NCI-H1092 treated with DMSO at 0.1 percent for 48 hours (cell line): ENCODE measurements around the gene BABAM2.
"Not testable (repeated sequence)": the region's sequence is repeated elsewhere in the genome, so short reads cannot be mapped to it uniquely, and the experiment has no call there.

Experiments used
- DNase-seq: peaks from one replicate; lab custom pipeline; 2025; lab: John Stamatoyannopoulos, UW

BABAM2 gene

DNA sequence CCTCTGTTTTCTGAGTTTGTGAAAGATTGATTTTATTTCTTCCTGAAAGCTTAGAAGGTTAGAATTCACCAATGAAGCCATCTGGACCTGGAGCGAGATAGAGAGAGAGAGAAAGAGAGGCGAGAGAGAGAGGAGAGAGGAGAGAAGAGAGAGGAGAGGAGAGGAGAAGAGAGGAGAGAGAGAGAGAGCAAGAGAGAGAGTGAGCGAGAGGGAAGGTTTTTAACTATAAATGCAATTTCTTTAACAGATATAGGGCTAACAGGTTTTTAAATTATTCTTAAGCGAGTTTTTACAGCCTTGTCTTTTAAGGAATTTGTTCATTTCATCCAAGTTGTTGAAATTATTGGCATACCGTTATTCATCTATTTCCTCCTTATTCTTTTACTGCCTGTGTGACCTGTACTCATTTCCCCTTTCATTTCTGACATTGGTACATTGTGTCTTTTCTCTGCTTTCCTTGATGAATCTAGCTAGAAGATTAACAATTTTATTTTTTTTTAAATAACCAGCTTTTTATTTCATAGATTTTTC, 56.1 kb downstream of the BABAM2 start:
- DNase-seq = no peak

DNA sequence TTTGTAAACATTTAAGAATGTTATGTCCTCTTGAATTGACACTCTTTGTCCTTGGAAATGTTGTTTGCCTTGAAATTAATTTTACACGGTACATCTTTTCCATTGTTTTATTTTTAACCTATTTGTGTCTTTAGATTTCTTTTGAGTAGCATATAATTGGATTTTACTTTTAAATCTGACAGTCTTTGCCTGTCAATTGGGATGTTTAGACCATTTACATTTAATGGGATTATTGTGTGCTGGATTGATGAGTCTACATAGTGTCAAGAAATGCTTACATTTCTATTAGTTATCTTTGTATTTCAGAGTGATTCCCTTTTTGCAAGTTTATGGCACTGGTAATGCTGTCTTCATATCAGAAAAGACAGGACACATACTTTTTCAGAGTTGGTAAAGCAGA, 61.5 kb downstream of the BABAM2 start:
- DNase-seq = no peak

DNA sequence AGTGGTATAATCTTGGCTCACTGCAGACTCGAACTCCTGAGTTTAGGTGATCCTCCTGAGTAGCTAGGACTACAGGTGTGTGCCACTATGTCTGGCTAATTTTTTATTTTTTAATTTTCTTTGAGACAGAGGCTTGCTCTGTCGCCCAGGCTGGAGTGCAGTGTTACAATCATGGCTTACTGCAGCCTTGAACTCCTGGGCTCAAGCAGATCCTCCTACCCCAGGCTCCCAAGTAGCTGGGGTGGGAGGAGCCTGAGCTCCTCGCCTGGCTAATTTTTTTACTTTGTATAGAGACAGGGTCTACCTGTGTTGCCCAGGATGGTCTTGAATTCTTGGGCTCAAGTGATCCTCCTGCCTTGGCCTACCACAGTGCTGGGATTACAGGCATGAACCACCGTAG, 62.5 kb downstream of the BABAM2 start:
- no peak for DNase-seq

DNA sequence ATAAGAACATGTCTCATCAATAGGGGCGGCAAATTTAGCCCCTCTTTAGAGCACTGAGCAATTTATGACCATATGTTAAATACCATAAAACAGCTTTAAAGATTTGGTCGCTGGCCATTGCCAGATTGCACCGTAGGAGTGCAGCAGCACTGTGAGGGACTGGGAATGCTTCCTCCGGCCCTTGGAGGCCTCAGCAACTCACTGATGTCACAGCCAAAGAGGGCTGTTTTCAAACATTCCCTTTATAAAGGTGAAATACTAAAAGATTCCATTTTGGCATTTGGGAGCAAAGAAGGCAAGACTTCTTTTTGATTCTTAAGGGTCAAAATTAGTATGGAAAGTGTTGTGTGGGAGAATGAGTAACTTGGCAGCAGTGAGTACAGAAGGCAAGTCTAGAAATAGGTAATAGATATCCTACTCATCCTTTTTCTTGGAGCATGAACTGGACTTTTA, 63.7 kb downstream of the BABAM2 start:
- no peak for DNase-seq

DNA sequence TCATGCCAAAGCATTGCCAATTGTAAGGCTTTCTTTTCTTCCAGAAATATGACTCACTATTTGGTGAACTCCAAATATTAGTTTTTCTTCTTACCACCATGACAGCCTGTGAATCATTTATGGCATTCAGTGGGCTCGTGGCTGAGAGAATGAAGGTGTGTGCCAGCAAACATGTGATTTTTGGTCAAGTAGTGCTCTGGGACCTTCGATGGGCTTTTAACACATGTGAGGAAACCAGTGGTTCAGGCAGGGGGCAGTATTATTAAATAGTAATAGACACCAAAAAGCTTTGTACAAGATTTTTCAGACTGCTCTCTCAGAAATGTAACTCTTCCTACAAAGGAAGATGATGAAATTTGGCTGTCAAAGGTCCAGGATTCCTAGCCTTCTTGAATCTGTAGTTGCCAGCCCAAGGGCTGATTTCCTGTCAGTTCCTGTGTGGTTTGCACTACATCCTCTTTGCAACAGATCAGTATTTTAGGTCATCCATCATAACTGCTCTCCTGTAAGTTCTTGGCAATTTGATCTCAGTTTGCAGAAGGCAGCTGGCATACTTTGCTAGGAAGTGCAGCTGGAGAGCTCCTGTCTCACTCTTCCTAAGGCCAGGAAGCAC, 64.3 kb downstream of the BABAM2 start:
- DNase-seq = no peak

DNA sequence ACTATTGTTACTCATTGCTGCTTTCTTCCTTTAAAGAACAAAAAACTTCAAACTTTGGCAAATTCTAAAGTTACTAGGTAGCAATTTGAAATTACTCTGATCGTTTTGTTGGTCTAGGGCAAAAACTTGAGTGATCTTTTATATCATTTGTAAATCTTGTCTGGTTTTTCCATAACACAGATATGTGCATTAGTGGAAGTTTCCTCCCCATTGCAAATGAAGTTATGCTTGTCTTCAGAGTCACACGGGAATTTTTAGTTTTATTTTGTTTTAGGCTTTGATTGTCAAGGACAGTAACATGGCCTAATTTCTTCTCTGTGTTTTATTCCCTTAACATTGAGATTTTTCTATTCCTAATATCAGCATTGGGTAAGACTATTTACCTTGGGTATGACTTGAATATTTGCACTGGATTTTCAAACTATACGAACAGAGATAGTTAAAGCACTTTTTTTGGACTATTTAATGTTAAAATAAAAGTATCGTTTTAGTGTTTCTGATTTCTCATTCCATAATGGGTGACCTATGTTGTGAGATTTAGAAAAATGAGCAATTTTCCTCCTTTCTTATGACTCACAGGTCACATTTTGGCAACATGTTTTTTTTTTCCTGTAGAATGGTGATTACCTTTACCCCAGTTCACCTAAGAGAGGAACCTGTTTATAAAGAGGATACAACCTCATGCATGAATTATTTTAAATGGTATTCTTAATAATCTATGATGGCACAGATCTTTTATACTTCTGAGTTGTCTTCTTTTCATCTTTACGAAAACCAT, 65.0 kb downstream of the BABAM2 start:
- DNase-seq = no peak

DNA sequence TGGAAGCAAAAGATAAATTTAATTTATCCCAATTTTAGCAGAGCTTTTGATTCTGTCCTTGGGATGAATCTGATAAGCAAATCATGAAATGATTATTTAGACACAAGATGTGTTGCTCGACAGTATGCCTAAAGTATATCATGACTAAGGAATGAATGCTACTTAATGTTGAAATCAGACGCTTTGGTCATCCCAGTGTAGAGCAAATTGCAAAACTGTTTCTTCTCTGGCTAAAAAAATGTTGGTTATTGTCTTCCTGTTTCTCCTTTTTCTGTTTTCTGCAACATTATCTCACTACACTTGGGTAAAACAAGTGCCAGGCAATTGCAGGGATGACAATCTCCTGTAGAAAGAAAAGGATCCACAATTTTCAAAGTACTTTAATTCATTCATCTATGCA, 66.4 kb downstream of the BABAM2 start:
- no peak for DNase-seq

DNA sequence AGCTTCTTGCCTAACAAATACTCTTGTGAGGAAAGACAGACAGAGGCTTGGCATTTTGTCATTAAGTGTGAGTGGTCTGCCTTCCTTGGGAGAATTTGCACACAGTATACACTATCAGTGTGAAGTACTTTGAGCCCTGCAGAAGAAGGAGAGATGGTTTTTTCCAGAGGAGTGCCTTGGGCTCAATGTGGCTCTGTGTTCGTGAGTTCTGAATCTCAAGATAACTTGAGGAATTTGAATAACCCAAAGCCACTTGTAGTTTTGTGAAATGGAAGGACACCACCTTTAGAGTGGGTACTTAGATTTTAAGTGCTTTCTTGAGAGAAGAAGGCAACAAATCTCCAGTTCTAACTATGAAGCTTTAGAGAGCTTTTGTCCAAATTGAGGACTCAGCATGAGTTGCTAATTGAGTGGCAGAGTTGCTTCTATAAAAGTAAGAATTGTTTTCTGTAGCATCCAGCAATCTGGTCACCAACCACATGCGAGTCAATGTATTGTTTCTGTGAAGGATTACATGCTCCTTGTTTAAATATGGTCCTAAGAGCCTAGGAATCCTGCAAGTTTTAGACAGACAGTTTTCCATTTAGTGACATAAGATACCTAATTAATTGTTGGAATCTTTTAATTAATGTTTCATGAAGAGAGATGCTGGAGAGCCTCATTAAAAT, 68.3 kb downstream of the BABAM2 start:
- DNase-seq = no peak

DNA sequence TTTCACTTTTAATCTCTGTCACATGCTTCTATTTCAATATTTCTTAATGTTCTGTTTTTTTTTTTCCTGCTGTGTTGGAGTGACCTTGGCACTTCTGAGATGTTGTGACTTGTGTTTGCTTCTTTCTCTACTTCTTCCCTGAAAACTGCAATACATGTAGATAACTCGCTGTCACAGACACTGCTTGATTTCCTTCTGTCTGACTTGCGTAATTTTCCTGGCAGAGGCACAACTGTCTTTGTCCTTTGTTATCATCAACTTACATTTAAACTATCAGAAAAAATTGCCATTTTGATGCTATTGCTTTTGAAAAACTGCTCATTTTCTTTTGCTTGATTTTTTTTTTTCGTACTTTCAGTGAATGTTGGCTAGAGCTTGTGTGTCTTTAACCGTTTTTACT, 69.0 kb downstream of the BABAM2 start:
- DNase-seq = no peak

DNA sequence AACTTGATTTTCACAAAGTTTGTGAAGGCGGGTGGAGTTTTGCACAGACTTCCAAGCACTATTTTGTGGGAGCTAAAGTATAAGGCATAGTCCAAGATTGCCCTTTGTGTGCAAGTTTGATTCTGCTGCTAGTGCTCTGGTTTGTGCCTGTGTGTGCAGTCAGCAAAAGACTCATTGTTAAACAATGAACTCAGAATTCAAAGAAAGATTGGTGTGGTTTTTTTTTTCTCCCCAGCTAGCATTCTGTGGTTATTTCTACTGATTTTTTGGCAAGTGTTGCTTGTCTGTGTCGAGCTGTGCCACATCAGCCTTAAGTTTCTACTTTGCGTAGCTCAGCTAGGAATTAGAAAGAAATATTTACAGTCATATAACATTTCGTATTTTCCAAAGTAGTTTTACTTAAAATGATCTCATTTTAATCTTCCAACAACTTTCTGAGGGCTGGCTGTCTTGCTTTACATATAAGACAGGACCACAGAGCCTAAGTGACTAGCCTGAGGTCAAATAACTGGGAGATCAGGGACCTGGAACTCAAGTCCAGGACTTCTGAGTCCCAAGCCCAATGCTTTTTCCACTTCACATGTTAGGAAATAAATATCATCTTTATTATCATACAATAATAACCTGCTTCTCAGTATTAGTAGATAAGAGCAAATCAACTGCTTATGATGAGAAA, 69.8 kb downstream of the BABAM2 start:
- no peak for DNase-seq

DNA sequence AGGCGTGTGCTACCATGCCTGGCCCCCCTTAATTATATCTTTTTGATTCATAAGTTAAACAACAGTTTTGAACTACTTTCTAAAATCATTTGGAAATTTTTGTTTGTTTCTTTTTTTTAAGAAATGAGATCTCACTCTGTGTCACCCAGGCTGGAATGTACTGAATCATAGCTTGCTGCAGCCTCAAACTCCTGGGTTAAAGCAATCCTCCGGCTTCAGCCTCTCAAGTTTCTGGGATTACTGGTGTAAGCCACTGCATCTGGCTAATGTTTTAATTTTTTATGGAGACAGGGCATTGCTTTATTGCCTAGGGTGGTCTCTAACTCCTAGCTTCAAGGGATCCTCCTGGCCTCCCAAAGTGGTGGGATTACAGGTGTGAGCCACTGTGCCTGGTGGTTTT, 71.5 kb downstream of the BABAM2 start:
- DNase-seq = no peak

DNA sequence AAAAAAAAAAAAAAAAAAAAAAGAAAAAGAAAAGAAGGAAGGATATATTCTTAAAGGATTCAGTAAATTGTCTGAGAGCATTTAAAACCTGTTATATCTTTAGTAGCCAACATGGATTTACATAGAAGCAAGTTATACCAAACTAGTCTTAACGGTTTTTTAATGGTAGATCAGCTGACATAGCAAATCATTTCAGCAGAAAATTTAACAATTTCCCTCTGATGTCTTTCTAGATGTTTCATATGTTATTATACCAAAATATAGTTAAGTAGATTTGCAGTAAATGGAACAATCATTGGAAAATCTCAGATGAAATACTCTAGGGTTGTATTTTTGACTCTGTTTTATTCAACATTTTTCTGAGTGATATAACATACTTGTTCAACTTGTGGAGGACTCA, 72.9 kb downstream of the BABAM2 start:
- DNase-seq = no peak

DNA sequence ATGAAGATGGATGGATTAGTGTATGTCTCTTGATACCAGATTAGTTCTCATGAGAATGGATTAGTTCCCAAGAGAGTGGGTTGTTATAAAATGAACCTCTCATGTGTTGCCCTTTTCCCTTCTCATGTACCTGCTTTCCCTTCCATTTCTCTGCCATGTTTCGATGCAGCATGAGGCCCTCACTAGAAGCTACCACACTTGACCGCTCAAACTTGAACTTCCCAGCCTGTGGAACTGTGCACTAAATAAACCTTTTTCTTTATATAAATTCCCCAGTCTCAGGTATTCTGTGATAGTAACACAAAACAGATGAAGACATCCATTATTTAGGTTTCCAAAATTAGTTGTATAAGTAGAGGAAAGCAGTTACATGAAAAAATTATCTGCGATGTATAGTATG, 73.5 kb downstream of the BABAM2 start:
- no peak for DNase-seq

DNA sequence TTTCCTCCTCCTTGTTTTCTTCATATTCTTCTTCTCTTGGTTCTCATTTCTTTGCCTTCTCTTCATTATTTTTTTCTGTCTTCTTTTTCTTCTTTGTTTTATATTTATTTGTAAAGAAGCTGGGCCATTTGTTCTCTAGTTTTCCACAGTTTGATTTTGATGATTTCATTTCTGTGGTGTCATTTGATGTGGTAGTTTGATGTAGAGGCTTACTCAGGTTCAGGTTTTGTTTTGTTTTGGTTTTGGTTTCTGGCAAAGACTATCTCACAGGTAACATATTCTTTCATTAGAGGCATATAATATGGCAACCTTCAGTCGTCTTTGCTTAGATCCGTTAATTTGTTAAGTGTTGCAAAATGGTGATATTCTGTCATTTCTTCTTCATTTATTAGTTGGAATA, 75.3 kb downstream of the BABAM2 start:
- DNase-seq = no peak

DNA sequence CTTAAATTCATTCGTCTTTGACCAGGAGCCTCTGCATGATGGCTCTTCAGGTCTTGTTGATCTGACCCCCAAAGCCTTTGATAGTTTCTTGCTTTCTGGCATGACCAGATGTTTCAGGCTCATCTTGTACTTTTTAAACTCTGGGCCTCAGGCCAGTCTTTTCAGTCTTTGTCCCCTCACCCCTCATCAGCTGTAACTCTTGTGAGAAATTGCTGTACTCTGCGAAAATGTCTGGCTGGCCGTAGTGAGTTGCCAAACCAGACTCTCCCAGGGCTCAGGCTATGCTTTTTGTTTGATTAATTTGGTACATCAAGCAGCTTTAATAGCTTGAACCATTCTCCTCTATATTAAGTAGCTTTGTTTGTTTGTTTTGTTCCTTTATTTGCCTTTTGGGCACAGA, 75.9 kb downstream of the BABAM2 start:
- DNase-seq = no peak

DNA sequence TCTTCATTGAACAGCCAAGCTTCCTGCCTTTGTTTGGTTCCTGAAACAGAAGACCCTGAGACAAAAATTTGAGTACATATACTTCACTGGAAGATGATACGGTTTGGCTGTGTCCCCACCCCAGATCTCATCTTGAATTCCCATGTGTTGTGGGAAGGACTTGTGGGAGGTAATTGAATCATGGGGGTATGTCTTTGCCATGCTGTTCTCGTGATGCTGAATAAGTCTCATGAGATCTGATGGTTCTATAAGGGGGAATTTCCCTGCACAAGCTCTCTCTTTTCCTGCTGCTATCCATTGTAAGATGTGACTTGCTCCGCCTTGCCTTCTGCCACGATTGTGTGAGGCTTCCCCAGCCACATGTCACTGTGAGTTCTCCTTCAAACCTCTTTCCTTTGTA, 76.5 kb downstream of the BABAM2 start:
- DNase-seq = no peak

DNA sequence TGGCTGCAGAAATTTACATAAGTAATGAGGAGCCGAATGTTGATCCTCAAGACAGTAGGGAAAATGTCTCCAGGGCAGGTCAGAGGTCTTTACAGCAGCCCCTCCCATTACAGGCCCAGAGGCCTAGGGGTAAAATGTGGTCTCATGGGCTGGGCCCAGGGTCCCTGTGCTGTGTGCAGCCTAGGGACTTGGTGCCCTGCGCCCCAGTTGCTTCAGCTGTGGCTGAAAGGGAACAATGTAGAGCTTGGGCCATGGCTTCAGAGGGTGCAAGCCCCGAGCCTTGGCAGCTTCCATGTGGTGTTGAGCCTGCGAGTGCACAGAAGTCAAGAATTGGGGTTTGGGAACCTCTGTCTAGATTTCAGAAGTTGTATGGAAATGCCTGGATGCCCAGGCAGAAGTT, 77.5 kb downstream of the BABAM2 start:
- DNase-seq = not testable (repeated sequence)

DNA sequence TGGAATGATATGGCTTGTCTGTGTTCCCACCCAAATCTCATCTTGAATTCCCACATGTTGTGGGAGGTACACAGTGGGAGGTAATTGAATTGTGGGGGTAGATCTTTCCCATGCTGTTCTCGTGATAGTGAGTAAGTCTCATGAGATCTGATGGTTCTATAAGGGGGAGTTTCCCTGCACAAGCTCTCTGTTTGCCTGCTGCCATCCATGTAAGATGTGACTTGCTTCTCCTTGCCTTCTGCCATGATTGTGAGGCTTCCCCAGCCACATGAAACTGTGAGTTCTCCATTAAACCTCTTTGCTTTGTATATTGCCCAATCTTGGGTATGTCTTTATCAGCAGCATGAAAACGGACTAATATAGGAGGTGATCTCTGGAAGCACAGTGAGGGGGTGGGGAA, 78.4 kb downstream of the BABAM2 start:
- not testable (repeated sequence) for DNase-seq

DNA sequence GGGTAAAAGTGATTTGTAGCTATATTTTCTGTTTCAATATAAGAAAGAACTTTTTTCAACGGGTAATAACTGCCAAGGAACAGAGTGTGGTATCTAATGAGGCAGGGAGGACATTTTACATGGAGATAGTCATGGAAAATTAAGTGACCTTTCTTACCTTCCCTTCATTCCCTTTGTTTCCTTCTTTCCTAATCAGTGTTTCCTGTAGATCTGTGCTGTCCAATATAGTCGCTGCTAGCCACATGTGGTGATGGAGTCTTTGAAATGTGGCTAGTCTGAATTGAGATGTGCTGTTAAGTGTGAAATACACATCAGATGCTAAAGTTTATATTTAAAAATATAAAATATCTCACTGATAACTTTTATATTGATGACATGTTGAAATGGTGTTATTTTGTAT, 81.8 kb downstream of the BABAM2 start:
- no peak for DNase-seq

DNA sequence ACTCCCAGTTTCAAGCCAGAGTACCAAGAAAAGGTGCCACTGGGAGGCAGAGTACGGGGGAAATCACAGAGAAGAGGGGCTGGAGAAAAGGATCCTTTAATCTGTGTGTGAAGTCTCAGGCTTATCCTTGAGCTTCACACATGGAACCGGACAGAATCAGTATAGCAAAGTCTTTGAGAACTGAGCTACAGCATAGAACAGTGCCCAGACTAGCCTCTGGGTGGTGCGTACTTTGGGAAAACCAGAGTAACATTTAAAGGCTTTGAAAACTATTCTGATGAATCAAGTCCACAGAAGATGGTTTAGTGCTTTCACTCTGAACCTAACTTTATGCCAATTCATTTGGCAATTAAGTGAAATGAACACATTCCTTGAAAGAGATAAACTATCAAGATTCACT, 83.1 kb downstream of the BABAM2 start:
- DNase-seq = no peak

DNA sequence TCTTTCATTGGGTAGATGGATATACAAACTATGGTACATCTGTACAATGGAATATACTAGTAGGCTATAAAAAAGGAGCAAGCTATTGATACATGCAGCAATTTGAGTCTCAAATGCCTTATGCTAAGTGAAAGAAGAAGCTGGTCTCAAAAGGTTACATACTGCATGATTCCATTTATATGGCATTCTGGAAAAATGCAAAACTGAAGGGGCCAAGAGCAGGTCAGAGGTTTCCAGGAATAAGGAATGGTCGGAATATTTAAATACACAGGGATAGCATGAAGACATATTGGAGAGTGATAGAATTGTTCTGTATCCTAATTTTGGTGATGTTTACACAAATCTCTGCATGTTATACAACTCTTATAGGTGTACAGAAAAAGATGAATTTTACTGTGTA, 85.8 kb downstream of the BABAM2 start:
- DNase-seq = no peak

DNA sequence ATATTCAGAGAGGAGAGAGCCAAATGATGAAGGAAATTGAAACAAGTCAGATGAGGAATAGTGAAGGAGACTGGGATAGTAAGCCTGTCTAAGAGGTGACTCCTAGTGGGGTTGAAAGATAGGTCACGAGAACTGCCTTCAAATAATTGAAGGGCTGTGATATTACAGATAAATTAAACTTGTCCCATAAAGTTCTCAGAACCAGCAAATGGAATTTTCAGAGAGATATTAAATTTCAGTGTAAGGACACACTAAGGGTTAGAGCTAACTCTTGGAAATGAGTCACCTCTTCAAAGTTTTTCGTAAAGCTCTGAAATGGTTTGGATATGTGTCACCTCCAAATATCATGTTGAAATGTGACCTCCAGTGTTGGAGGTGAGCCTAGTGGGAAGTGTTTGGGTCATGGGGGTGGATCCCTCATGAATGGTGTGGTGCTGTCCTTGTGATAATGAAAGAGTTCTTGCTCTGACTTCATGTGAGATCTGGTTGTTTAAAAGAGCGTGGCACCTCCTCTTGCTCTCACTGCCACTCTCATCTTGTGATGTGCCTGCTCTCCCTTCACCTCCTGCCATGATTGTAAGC, 87.3 kb downstream of the BABAM2 start:
- DNase-seq = no peak
